ENCODE results near the gene SH3RF1. TPM values are rescaled to one million over a fixed set of nuclear protein-coding genes. Genes with fewer than 3 reads are reported as not detected.

The SH3RF1 gene
- total RNA-seq, 1 experiment from 2014 or later = 16.6 TPM

DNA sequence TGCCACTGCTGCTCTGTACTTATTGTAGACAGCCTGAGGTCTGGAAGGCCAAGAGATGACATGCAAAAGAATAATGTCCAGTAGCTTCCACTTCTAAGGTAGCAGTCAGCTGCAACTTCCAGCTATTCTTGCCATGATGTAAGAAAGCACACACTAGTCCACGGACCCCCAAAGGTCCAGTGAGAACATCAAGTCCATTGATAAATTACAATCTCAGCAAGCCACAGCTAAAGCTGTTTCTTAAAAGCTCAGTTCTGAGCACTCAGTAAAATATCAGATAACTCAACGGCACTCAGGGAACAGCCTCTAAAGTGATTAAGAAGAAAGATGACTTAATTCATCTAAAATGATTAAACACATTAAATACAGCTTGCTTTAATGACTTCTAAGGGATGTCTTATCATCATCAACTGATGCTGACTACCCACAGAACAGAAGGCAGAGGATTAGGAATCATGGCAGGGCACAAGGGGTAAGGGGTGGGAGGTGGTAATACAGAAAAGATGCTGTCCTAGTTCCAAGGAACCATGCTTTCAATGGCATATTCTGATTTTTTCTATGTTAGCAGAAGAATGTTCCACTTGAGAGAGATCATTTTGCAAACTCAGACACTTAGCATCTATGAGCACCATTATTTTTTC is 161.6 kb downstream of the SH3RF1 start:
- peaks cover 17% of the 10 kb centered on the region for H3K36me3 Mint-ChIP-seq
- H3K27ac Mint-ChIP-seq = no peak overlapping the region
- ChIA-PET POLR2A (no interaction called here), CTCF (no interaction called here)
- no peaks in the 10 kb centered on the region for H3K27me3 Mint-ChIP-seq (ENCODE audit: low read depth)
- DNase-seq (ENCODE audit: low spot score) = no peak
- TF ChIP-seq TEAD4 (CRISPR knock-in tag; IDR thresholded peaks at IDR 0.05) (no peak), GTF2I (CRISPR knock-in tag; conservative IDR thresholded peaks at IDR 0.05) (no peak), PRRX2 (CRISPR knock-in tag; IDR thresholded peaks at IDR 0.05) (no peak), GABPB1 (CRISPR knock-in tag; IDR thresholded peaks at IDR 0.05) (no peak), ELF4 (CRISPR knock-in tag; IDR thresholded peaks at IDR 0.05; ENCODE audit: low read depth) (no peak)
- TF ChIP-seq, protein P1, sequence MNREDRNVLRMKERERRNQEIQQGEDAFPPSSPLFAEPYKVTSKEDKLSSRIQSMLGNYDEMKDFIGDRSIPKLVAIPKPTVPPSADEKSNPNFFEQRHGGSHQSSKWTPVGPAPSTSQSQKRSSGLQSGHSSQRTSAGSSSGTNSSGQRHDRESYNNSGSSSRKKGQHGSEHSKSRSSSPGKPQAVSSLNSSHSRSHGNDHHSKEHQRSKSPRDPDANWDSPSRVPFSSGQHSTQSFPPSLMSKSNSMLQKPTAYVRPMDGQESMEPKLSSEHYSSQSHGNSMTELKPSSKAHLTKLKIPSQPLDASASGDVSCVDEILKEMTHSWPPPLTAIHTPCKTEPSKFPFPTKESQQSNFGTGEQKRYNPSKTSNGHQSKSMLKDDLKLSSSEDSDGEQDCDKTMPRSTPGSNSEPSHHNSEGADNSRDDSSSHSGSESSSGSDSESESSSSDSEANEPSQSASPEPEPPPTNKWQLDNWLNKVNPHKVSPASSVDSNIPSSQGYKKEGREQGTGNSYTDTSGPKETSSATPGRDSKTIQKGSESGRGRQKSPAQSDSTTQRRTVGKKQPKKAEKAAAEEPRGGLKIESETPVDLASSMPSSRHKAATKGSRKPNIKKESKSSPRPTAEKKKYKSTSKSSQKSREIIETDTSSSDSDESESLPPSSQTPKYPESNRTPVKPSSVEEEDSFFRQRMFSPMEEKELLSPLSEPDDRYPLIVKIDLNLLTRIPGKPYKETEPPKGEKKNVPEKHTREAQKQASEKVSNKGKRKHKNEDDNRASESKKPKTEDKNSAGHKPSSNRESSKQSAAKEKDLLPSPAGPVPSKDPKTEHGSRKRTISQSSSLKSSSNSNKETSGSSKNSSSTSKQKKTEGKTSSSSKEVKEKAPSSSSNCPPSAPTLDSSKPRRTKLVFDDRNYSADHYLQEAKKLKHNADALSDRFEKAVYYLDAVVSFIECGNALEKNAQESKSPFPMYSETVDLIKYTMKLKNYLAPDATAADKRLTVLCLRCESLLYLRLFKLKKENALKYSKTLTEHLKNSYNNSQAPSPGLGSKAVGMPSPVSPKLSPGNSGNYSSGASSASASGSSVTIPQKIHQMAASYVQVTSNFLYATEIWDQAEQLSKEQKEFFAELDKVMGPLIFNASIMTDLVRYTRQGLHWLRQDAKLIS (CRISPR knock-in tag; IDR thresholded peaks at IDR 0.05; ENCODE audit: borderline replicate concordance) = no peak
- TF ChIP-seq, protein P2, sequence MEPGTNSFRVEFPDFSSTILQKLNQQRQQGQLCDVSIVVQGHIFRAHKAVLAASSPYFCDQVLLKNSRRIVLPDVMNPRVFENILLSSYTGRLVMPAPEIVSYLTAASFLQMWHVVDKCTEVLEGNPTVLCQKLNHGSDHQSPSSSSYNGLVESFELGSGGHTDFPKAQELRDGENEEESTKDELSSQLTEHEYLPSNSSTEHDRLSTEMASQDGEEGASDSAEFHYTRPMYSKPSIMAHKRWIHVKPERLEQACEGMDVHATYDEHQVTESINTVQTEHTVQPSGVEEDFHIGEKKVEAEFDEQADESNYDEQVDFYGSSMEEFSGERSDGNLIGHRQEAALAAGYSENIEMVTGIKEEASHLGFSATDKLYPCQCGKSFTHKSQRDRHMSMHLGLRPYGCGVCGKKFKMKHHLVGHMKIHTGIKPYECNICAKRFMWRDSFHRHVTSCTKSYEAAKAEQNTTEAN (CRISPR knock-in tag; IDR thresholded peaks at IDR 0.05) = no peak
- TF ChIP-seq, protein P3, sequence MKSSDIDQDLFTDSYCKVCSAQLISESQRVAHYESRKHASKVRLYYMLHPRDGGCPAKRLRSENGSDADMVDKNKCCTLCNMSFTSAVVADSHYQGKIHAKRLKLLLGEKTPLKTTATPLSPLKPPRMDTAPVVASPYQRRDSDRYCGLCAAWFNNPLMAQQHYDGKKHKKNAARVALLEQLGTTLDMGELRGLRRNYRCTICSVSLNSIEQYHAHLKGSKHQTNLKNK (CRISPR knock-in tag; IDR thresholded peaks at IDR 0.05) = no peak
- TF ChIP-seq, protein P4, sequence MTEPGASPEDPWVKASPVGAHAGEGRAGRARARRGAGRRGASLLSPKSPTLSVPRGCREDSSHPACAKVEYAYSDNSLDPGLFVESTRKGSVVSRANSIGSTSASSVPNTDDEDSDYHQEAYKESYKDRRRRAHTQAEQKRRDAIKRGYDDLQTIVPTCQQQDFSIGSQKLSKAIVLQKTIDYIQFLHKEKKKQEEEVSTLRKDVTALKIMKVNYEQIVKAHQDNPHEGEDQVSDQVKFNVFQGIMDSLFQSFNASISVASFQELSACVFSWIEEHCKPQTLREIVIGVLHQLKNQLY (CRISPR knock-in tag; IDR thresholded peaks at IDR 0.05) = no peak
- TF ChIP-seq, protein P5, sequence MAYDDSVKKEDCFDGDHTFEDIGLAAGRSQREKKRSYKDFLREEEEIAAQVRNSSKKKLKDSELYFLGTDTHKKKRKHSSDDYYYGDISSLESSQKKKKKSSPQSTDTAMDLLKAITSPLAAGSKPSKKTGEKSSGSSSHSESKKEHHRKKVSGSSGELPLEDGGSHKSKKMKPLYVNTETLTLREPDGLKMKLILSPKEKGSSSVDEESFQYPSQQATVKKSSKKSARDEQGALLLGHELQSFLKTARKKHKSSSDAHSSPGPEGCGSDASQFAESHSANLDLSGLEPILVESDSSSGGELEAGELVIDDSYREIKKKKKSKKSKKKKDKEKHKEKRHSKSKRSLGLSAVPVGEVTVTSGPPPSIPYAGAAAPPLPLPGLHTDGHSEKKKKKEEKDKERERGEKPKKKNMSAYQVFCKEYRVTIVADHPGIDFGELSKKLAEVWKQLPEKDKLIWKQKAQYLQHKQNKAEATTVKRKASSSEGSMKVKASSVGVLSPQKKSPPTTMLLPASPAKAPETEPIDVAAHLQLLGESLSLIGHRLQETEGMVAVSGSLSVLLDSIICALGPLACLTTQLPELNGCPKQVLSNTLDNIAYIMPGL (CRISPR knock-in tag; IDR thresholded peaks at IDR 0.05) = no peak
- TF ChIP-seq, protein P6, sequence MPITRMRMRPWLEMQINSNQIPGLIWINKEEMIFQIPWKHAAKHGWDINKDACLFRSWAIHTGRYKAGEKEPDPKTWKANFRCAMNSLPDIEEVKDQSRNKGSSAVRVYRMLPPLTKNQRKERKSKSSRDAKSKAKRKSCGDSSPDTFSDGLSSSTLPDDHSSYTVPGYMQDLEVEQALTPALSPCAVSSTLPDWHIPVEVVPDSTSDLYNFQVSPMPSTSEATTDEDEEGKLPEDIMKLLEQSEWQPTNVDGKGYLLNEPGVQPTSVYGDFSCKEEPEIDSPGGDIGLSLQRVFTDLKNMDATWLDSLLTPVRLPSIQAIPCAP (CRISPR knock-in tag; IDR thresholded peaks at IDR 0.05) = no peak
- TF ChIP-seq, protein P7, sequence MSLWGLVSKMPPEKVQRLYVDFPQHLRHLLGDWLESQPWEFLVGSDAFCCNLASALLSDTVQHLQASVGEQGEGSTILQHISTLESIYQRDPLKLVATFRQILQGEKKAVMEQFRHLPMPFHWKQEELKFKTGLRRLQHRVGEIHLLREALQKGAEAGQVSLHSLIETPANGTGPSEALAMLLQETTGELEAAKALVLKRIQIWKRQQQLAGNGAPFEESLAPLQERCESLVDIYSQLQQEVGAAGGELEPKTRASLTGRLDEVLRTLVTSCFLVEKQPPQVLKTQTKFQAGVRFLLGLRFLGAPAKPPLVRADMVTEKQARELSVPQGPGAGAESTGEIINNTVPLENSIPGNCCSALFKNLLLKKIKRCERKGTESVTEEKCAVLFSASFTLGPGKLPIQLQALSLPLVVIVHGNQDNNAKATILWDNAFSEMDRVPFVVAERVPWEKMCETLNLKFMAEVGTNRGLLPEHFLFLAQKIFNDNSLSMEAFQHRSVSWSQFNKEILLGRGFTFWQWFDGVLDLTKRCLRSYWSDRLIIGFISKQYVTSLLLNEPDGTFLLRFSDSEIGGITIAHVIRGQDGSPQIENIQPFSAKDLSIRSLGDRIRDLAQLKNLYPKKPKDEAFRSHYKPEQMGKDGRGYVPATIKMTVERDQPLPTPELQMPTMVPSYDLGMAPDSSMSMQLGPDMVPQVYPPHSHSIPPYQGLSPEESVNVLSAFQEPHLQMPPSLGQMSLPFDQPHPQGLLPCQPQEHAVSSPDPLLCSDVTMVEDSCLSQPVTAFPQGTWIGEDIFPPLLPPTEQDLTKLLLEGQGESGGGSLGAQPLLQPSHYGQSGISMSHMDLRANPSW (CRISPR knock-in tag; conservative IDR thresholded peaks at IDR 0.05; ENCODE audit: low read depth) = no peak
- ATAC-seq = no peak
- H3K4me1 Mint-ChIP-seq = peaks cover 21% of the 10 kb centered on the region
- H3K9me3 Mint-ChIP-seq = peaks cover 4% of the 10 kb centered on the region
- H3K4me3 Mint-ChIP-seq = no peak overlapping the region

DNA sequence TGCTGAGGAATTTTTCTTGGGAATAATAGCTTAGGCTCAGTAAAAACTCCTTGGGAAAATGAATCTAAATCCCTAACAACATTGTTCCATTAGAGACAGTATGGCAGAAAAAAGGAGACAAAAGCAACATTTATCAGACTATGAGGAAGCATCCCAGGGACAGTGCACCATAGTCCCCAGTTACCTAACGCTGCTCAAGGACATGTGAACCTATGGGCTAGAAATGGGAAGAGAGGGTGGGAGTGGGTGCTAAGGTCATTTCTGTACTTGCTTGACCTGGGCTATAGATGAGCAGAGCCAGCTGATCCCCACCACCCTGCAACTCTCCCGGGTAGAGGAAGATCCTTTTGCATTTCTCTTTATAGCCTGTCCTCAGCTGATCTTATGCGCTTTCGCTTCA is 162.5 kb downstream of the SH3RF1 start:
- Mint-ChIP-seq H3K4me3 (no peak overlapping the region), H3K36me3 (peaks cover 12% of the 10 kb centered on the region), H3K9me3 (peaks cover under 1% of the 10 kb centered on the region), H3K4me1 (peaks cover 26% of the 10 kb centered on the region), H3K27ac (no peak overlapping the region), H3K27me3 (ENCODE audit: low read depth) (no peaks in the 10 kb centered on the region)
- ATAC-seq (no peak), DNase-seq (ENCODE audit: low spot score) (no peak)
- POLR2A ChIA-PET = no interaction called here
- CTCF ChIA-PET = no interaction called here
- TF ChIP-seq, protein P8, sequence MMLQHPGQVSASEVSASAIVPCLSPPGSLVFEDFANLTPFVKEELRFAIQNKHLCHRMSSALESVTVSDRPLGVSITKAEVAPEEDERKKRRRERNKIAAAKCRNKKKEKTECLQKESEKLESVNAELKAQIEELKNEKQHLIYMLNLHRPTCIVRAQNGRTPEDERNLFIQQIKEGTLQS (CRISPR knock-in tag; conservative IDR thresholded peaks at IDR 0.05) = no peak
- TF ChIP-seq ZNF416 (CRISPR knock-in tag; IDR thresholded peaks at IDR 0.05) (no peak), SMAD4 (CRISPR knock-in tag; IDR thresholded peaks at IDR 0.05) (no peak)
- TF ChIP-seq, protein P9, sequence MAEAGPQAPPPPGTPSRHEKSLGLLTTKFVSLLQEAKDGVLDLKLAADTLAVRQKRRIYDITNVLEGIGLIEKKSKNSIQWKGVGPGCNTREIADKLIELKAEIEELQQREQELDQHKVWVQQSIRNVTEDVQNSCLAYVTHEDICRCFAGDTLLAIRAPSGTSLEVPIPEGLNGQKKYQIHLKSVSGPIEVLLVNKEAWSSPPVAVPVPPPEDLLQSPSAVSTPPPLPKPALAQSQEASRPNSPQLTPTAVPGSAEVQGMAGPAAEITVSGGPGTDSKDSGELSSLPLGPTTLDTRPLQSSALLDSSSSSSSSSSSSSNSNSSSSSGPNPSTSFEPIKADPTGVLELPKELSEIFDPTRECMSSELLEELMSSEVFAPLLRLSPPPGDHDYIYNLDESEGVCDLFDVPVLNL (CRISPR knock-in tag; IDR thresholded peaks at IDR 0.05; ENCODE audit: borderline replicate concordance, low read depth) = no peak
- TF ChIP-seq, protein P10, sequence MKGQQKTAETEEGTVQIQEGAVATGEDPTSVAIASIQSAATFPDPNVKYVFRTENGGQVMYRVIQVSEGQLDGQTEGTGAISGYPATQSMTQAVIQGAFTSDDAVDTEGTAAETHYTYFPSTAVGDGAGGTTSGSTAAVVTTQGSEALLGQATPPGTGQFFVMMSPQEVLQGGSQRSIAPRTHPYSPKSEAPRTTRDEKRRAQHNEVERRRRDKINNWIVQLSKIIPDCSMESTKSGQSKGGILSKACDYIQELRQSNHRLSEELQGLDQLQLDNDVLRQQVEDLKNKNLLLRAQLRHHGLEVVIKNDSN (CRISPR knock-in tag; IDR thresholded peaks at IDR 0.05) = no peak
- TF ChIP-seq, protein P11, sequence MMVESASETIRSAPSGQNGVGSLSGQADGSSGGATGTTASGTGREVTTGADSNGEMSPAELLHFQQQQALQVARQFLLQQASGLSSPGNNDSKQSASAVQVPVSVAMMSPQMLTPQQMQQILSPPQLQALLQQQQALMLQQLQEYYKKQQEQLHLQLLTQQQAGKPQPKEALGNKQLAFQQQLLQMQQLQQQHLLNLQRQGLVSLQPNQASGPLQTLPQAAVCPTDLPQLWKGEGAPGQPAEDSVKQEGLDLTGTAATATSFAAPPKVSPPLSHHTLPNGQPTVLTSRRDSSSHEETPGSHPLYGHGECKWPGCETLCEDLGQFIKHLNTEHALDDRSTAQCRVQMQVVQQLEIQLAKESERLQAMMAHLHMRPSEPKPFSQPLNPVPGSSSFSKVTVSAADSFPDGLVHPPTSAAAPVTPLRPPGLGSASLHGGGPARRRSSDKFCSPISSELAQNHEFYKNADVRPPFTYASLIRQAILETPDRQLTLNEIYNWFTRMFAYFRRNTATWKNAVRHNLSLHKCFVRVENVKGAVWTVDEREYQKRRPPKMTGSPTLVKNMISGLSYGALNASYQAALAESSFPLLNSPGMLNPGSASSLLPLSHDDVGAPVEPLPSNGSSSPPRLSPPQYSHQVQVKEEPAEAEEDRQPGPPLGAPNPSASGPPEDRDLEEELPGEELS (CRISPR knock-in tag; IDR thresholded peaks at IDR 0.05) = no peak
